ENCODE results near the gene JAG2.

DNA sequence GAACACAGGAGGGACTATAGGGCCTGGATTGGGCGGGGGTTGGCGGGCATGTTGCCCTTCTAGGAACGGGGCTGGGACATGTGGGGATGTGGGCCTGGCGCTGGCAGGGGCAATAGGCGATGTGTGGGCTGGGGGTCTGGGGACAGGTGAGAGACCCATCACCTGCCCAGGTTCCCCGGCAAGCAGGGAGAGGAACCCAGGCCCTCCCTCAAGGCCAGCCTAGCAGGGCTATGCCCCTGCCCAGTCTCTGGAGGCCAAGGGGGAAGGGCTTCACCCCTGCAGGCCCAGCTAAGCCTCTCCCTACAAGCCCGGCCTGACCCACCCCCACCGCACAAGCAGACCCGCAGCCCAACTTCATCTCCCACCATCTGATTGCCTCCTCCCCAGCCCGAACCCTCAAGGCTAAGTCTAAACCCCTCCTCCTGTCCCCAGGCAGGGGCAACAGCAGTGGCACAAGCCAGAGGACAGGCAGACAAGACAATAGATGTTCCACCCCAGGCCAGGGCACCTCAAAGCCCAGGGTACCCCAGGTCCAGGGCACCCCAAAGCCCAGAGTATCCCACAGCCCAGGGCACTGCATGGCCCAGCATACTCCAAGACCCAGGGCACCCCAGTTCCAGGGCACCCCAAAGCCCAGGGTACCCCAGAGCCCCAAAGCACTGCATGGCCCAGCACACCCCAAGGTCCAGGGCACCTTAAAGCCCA is 6.5 kb downstream of the JAG2 start:
- TF ChIP-seq ZNF8 (CRISPR knock-in tag; IDR thresholded peaks at IDR 0.05) (no peak), SNAI2 (CRISPR knock-in tag; IDR thresholded peaks at IDR 0.05) (no peak), RARB (CRISPR knock-in tag; IDR thresholded peaks at IDR 0.05) (no peak), OSR1 (CRISPR knock-in tag; IDR thresholded peaks at IDR 0.05) (no peak), ISL1 (CRISPR knock-in tag; IDR thresholded peaks at IDR 0.05) (no peak), ZFP30 (CRISPR knock-in tag; IDR thresholded peaks at IDR 0.05) (no peak), TOX (CRISPR knock-in tag; IDR thresholded peaks at IDR 0.05; ENCODE audit: borderline replicate concordance) (no peak), ESRRG (CRISPR knock-in tag; IDR thresholded peaks at IDR 0.05) (no peak), CSDC2 (CRISPR knock-in tag; IDR thresholded peaks at IDR 0.05) (no peak), ZNF70 (CRISPR knock-in tag; IDR thresholded peaks at IDR 0.05) (no peak), TCF4 (CRISPR knock-in tag; IDR thresholded peaks at IDR 0.05; ENCODE audit: borderline replicate concordance) (no peak)
- TF ChIP-seq, protein P1, sequence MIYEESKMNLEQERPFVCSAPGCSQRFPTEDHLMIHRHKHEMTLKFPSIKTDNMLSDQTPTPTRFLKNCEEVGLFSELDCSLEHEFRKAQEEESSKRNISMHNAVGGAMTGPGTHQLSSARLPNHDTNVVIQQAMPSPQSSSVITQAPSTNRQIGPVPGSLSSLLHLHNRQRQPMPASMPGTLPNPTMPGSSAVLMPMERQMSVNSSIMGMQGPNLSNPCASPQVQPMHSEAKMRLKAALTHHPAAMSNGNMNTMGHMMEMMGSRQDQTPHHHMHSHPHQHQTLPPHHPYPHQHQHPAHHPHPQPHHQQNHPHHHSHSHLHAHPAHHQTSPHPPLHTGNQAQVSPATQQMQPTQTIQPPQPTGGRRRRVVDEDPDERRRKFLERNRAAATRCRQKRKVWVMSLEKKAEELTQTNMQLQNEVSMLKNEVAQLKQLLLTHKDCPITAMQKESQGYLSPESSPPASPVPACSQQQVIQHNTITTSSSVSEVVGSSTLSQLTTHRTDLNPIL (CRISPR knock-in tag; IDR thresholded peaks at IDR 0.05; ENCODE audit: low read depth), result no peak
- TF ChIP-seq, protein P2, sequence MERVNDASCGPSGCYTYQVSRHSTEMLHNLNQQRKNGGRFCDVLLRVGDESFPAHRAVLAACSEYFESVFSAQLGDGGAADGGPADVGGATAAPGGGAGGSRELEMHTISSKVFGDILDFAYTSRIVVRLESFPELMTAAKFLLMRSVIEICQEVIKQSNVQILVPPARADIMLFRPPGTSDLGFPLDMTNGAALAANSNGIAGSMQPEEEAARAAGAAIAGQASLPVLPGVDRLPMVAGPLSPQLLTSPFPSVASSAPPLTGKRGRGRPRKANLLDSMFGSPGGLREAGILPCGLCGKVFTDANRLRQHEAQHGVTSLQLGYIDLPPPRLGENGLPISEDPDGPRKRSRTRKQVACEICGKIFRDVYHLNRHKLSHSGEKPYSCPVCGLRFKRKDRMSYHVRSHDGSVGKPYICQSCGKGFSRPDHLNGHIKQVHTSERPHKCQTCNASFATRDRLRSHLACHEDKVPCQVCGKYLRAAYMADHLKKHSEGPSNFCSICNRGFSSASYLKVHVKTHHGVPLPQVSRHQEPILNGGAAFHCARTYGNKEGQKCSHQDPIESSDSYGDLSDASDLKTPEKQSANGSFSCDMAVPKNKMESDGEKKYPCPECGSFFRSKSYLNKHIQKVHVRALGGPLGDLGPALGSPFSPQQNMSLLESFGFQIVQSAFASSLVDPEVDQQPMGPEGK (CRISPR knock-in tag; IDR thresholded peaks at IDR 0.05; ENCODE audit: borderline replicate concordance), result no peak
- TF ChIP-seq, protein P3, sequence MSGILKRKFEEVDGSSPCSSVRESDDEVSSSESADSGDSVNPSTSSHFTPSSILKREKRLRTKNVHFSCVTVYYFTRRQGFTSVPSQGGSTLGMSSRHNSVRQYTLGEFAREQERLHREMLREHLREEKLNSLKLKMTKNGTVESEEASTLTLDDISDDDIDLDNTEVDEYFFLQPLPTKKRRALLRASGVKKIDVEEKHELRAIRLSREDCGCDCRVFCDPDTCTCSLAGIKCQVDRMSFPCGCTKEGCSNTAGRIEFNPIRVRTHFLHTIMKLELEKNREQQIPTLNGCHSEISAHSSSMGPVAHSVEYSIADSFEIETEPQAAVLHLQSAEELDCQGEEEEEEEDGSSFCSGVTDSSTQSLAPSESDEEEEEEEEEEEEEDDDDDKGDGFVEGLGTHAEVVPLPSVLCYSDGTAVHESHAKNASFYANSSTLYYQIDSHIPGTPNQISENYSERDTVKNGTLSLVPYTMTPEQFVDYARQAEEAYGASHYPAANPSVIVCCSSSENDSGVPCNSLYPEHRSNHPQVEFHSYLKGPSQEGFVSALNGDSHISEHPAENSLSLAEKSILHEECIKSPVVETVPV (CRISPR knock-in tag; IDR thresholded peaks at IDR 0.05), result no peak
